ENCODE results near the gene LGI4. TPM values are rescaled to one million over a fixed set of nuclear protein-coding genes. Genes with fewer than 3 reads are reported as not detected.

The LGI4 gene
- total RNA-seq, 1 experiment from 2014 or later = 3.2 TPM

- no peaks in the 10 kb centered on the region for H3K9me3 ChIP-seq (ENCODE audit: control insufficient read depth, low read depth, low read length)
- no peaks in the 10 kb centered on the region; the same call in 1 of the 2 replicates for H3K27me3 ChIP-seq (ENCODE audit: insufficient read depth, low read length)
- Mint-ChIP-seq H3K36me3 (ENCODE audit: insufficient read depth in 1 of 3, low read depth in 3 of 3) (peaks cover 3 to 10% (median 5%) of the 10 kb centered on the region in 3 experiments; a peak in 4 of 7 replicates), H3K27me3 (ENCODE audit: low read depth) (peaks cover 25% of the 10 kb centered on the region), H3K4me1 (peaks cover 37 to 41% of the 10 kb centered on the region in 2 experiments), H3K9me3 (no peaks in the 10 kb centered on the region), H3K4me3 (no peak overlapping the region), H3K27ac (no peak overlapping the region)
- no peak overlapping the region for H3T11ph ChIP-seq (ENCODE audit: low read length)
- no peak for TF ChIP-seq CTCF (conservative IDR thresholded peaks at IDR 0.05)
- no peak overlapping the region for H2BK120ac ChIP-seq (ENCODE audit: low read depth, low read length, poor library complexity, severe bottlenecking)
- no peaks in the 10 kb centered on the region for H4K20me1 ChIP-seq (ENCODE audit: control insufficient read depth, insufficient read depth, insufficient read length)
- no peak overlapping the region for H4K8ac ChIP-seq (replicated peaks; ENCODE audit: insufficient read length, low read depth, low read length)
- peaks cover 18% of the 10 kb centered on the region for H3K23me2 ChIP-seq (ENCODE audit: insufficient read length, low read depth, low read length, poor library complexity, severe bottlenecking)
- H3K56ac ChIP-seq (ENCODE audit: insufficient read length, low read depth, low read length) = no peak overlapping the region
- no peak overlapping the region for H3K9ac ChIP-seq (ENCODE audit: extremely low read depth, insufficient read length, low read length)
- H4K5ac ChIP-seq (ENCODE audit: insufficient read length, low read depth, low read length) = no peak overlapping the region
- no peak overlapping the region for H4K91ac ChIP-seq (ENCODE audit: insufficient read length, low read depth, low read length)
- DNase-seq = no peak
- no peaks in the 10 kb centered on the region for H3K79me2 ChIP-seq (ENCODE audit: insufficient read depth, low read length)
- no peak overlapping the region for H3K14ac ChIP-seq (ENCODE audit: insufficient read depth, low read length)
- H2BK20ac ChIP-seq (ENCODE audit: low read depth, low read length, poor library complexity, severe bottlenecking) = no peak overlapping the region
- WGBS (ENCODE audit: extremely low coverage, insufficient read length, low lambda C conversion rate) = no CpG with 5 or more reads among the region's 7 CpGs
- H3K27ac ChIP-seq (ENCODE audit: insufficient read length, low read depth, low read length) = no peak overlapping the region
- no peak overlapping the region for H2AK5ac ChIP-seq (ENCODE audit: insufficient read length, low read length)
- no peaks in the 10 kb centered on the region for H3K79me1 ChIP-seq (ENCODE audit: insufficient read depth, low read depth, low read length, poor library complexity, severe bottlenecking)
- no peak overlapping the region for H3K23ac ChIP-seq (ENCODE audit: insufficient read length, low read depth, low read length)
- H3K4me2 ChIP-seq (ENCODE audit: insufficient read depth, insufficient read length, low read length) = no peak overlapping the region
- peaks cover 10% of the 10 kb centered on the region; the same call in 1 of the 2 replicates for H3K4me1 ChIP-seq (ENCODE audit: insufficient read depth, low read length)
- no peak overlapping the region for H2BK15ac ChIP-seq (ENCODE audit: low read depth, low read length)
- H3K4ac ChIP-seq (ENCODE audit: low read depth, low read length) = no peak overlapping the region
- H2AFZ ChIP-seq (ENCODE audit: low read length) = no peak overlapping the region
- H2BK12ac ChIP-seq (ENCODE audit: insufficient read length, low read depth, low read length) = no peak overlapping the region
- H2BK5ac ChIP-seq (ENCODE audit: insufficient read length, low read length) = no peak overlapping the region
- H3K18ac ChIP-seq (ENCODE audit: insufficient read length, low read depth, low read length) = no peak overlapping the region
Measured at GRCh38 chr19:35146746-35147459, 12.0 kb upstream of the LGI4 start.
